Osteocyte (in vitro differentiated cells): ENCODE results near the gene IER5. TPM values are rescaled to one million over a fixed set of nuclear protein-coding genes. Genes with fewer than 3 reads are reported as not detected.
A peak's percentile ranks its signal among the peaks of the same experiment; 100 is the strongest.

Experiments
- DNase-seq: peaks from one replicate; pipeline ENCODE4 v3.0.0; 2021; ENCODE audit warnings: mixed read lengths; ENCODE audit not compliant: unreplicated experiment; ENCODE audit errors: extremely low spot score
- H3K27ac Mint-ChIP-seq: one replicate; pipeline ENCODE4 v1.8.0; 2021; ENCODE audit warnings: mild to moderate bottlenecking, mixed read lengths; ENCODE audit not compliant: unreplicated experiment
- H3K27me3 Mint-ChIP-seq: one replicate; pipeline ENCODE4 v1.8.0; 2021; ENCODE audit warnings: mixed read lengths; ENCODE audit not compliant: unreplicated experiment
- H3K36me3 Mint-ChIP-seq: one replicate; pipeline ENCODE4 v1.8.0; 2021; ENCODE audit warnings: mixed read lengths; ENCODE audit not compliant: unreplicated experiment
- H3K4me1 Mint-ChIP-seq: one replicate; pipeline ENCODE4 v1.8.0; 2021; ENCODE audit warnings: mixed read lengths; ENCODE audit not compliant: unreplicated experiment
- H3K4me3 Mint-ChIP-seq: one replicate; pipeline ENCODE4 v1.8.0; 2021; ENCODE audit warnings: mild to moderate bottlenecking, moderate library complexity, mixed read lengths; ENCODE audit not compliant: unreplicated experiment
- H3K9me3 Mint-ChIP-seq: one replicate; pipeline ENCODE4 v1.8.0; 2021; ENCODE audit warnings: mixed read lengths; ENCODE audit not compliant: unreplicated experiment
- total RNA-seq: library from RNA; stranded (reverse); gene quantifications from 2 replicates; pipeline ENCODE4 v1.2.1, GENCODE V29; 2021
- TF ChIP-seq, protein P1 (sequence below): fragments of 200-600 bp; sonication (generic); IDR thresholded peaks from 2 replicates; pipeline ENCODE4 v1.5.0; 2021; ENCODE audit warnings: antibody characterized with exemption, mild to moderate bottlenecking, moderate library complexity

IER5 gene
- total RNA-seq, 1 donor from 2014 or later: 29.8 TPM

DNA sequence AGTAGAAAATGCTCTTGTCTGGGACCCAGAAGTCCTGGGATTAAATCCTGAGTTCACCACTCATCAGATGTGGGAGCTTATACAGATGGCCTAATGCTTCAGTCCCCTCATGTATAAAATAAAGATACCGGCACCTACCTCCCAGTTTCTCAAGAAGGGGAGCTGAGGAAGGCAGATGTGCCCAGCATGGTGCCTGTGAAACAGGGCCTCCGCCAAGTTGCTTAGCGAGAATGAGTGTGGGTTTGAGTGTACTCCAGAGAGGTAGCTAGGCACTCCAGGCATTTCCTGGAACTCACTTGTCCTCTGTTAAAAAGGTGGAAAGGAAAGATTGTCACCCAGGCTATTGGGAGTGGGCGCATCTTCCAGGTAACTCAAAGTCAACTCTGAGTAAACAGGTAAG, 37.8 kb downstream of the IER5 start:
- Mint-ChIP-seq H3K9me3 (no peaks in the 10 kb centered on the region), H3K4me3 (no peak overlapping the region), H3K36me3 (no peaks in the 10 kb centered on the region), H3K27ac (no peak overlapping the region), H3K27me3 (no peaks in the 10 kb centered on the region), H3K4me1 (peaks cover 46% of the 10 kb centered on the region)
- DNase-seq: no peak
- TF ChIP-seq, protein P1, sequence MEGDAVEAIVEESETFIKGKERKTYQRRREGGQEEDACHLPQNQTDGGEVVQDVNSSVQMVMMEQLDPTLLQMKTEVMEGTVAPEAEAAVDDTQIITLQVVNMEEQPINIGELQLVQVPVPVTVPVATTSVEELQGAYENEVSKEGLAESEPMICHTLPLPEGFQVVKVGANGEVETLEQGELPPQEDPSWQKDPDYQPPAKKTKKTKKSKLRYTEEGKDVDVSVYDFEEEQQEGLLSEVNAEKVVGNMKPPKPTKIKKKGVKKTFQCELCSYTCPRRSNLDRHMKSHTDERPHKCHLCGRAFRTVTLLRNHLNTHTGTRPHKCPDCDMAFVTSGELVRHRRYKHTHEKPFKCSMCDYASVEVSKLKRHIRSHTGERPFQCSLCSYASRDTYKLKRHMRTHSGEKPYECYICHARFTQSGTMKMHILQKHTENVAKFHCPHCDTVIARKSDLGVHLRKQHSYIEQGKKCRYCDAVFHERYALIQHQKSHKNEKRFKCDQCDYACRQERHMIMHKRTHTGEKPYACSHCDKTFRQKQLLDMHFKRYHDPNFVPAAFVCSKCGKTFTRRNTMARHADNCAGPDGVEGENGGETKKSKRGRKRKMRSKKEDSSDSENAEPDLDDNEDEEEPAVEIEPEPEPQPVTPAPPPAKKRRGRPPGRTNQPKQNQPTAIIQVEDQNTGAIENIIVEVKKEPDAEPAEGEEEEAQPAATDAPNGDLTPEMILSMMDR: no peak

DNA sequence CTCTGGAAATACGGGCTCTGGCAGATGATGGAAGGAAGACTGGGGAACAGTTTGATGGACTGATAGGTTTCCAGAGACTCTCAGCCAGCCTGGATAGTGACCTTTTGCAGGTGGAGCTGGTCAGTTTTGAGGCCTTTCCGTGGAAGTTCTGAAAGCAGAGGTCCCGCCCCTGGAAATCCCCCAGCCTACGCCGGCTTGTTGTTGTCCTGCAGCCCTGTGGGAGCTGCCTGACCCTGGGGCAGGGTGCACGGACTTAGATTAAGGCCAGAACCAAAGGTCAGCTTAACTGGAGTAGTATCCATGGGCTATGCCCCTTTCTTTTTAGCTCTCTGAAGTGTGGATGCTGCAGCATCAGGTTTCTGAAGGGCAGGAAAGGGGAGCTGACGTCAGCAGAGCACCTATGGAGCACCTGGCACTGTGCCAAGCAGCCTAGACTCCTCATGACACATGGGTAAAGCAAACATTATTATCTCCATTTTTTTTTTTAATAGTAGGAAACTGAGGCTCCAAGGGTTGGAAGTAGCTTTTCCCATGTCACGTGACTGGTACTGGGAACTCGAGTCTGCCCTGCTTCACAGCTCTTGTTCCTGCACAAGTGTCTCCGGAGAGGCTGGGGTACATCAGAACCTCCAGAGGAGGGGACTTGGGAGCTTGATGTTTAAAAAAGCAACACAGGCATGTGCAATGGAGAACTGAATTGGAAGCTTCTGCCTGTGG, 38.5 kb downstream of the IER5 start:
- TF ChIP-seq, protein P1: no peak
- H3K36me3 Mint-ChIP-seq: no peaks in the 10 kb centered on the region
- H3K4me3 Mint-ChIP-seq: no peak overlapping the region
- H3K9me3 Mint-ChIP-seq: no peaks in the 10 kb centered on the region
- peaks cover 50% of the 10 kb centered on the region for H3K4me1 Mint-ChIP-seq
- no peaks in the 10 kb centered on the region for H3K27me3 Mint-ChIP-seq
- no peak overlapping the region for H3K27ac Mint-ChIP-seq
- no peak for DNase-seq

DNA sequence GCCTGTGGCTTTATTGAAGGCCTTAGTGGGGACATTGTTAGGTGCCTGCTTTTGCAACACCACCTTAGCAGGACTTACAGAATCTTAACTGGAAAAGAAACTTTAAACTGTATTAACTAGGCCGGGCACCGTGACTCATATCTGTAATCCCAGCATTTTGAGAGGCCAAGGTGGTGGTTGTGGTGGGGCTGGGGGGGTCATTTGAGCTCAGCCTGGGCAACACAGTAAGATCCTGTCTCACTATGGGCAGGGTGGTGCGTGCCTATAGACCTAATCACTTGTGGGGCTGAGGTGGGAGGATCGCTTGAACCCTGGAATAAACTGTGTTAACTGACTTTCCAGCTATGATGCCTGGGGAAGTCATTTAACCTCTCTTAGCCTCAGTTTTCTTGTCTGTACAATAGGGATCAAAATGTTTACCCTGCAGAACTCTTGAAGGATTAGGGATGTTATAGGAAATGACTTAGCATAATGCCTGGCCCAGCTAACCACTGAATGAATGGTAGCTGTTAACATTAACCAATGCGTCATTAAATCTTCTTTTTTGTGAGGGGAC, 39.5 kb downstream of the IER5 start:
- TF ChIP-seq, protein P1: no peak
- DNase-seq: no peak
- Mint-ChIP-seq H3K4me3 (no peak overlapping the region), H3K36me3 (no peaks in the 10 kb centered on the region), H3K9me3 (no peaks in the 10 kb centered on the region), H3K4me1 (peaks cover 50% of the 10 kb centered on the region), H3K27me3 (no peaks in the 10 kb centered on the region), H3K27ac (peak overlapping the region; percentile 85)

- Mint-ChIP-seq H3K9me3 (no peaks in the 10 kb centered on the region), H3K4me3 (no peak overlapping the region), H3K27me3 (no peaks in the 10 kb centered on the region), H3K27ac (peak overlapping the region; percentile 85), H3K4me1 (peaks cover 56% of the 10 kb centered on the region), H3K36me3 (no peaks in the 10 kb centered on the region)
- no peak for DNase-seq
- TF ChIP-seq, protein P1: no peak
These were observed 40.3 kb downstream of the IER5 start for GRCh38 chr1:181128592-181129497.
